ENCODE measurements around the gene EPS8.

The EPS8 gene

GRCh38 chr12:15646581-15646980 is 142.6 kb downstream of the EPS8 start:
- H3K9me2 ChIP-seq (replicated peaks; ENCODE audit: low read depth, low read length) = no peaks in the 10 kb centered on the region
- no peak for TF ChIP-seq CTCF (conservative IDR thresholded peaks at IDR 0.05; ENCODE audit: low read length)
- no peak for TF ChIP-seq EZH2phosphoT487 (IDR thresholded peaks at IDR 0.05; ENCODE audit: borderline replicate concordance)
- no peaks in the 10 kb centered on the region for H4K20me1 ChIP-seq (ENCODE audit: insufficient read depth, low read length, poor library complexity, severe bottlenecking)
- no peaks in the 10 kb centered on the region for H3K27me3 ChIP-seq (ENCODE audit: insufficient read depth, low read length, poor library complexity, severe bottlenecking)
- no peaks in the 10 kb centered on the region for H3K36me3 ChIP-seq (ENCODE audit: insufficient read depth, low read length)
- peaks cover 12% of the 10 kb centered on the region for H3K4me1 ChIP-seq (ENCODE audit: insufficient read depth, low read length, poor library complexity, severe bottlenecking)
- H3K9ac ChIP-seq (ENCODE audit: low read depth, low read length, poor library complexity, severe bottlenecking) = no peak overlapping the region
- no peak overlapping the region for H3K4me2 ChIP-seq (ENCODE audit: low read depth, low read length, poor library complexity, severe bottlenecking)
- H3F3A ChIP-seq (ENCODE audit: low read depth) = no peaks in the 10 kb centered on the region
- H3K9me3 ChIP-seq (ENCODE audit: insufficient read depth, low read depth, low read length) = no peaks in the 10 kb centered on the region
- H3K4me3 ChIP-seq (ENCODE audit: low read length, poor library complexity, severe bottlenecking) = no peak overlapping the region
- H3K79me2 ChIP-seq (ENCODE audit: insufficient read depth, low read length) = no peaks in the 10 kb centered on the region
- no peak overlapping the region for H2AFZ ChIP-seq (ENCODE audit: low read length)

GRCh38 chr12:15644700-15645099 is 144.5 kb downstream of the EPS8 start:
- TF ChIP-seq EZH2phosphoT487 (IDR thresholded peaks at IDR 0.05; ENCODE audit: borderline replicate concordance) (no peak), CTCF (conservative IDR thresholded peaks at IDR 0.05; ENCODE audit: low read length) (no peak)
- Histone ChIP-seq H3F3A (ENCODE audit: low read depth) (no peaks in the 10 kb centered on the region), H3K4me1 (ENCODE audit: insufficient read depth, low read length, poor library complexity, severe bottlenecking) (no peaks in the 10 kb centered on the region), H3K9ac (ENCODE audit: low read depth, low read length, poor library complexity, severe bottlenecking) (no peak overlapping the region), H4K20me1 (ENCODE audit: insufficient read depth, low read length, poor library complexity, severe bottlenecking) (no peaks in the 10 kb centered on the region), H3K79me2 (ENCODE audit: insufficient read depth, low read length) (no peaks in the 10 kb centered on the region), H3K4me2 (ENCODE audit: low read depth, low read length, poor library complexity, severe bottlenecking) (no peak overlapping the region), H3K27me3 (ENCODE audit: insufficient read depth, low read length, poor library complexity, severe bottlenecking) (no peaks in the 10 kb centered on the region), H3K9me2 (replicated peaks; ENCODE audit: low read depth, low read length) (no peaks in the 10 kb centered on the region), H3K36me3 (ENCODE audit: insufficient read depth, low read length) (no peaks in the 10 kb centered on the region), H2AFZ (ENCODE audit: low read length) (no peak overlapping the region), H3K4me3 (ENCODE audit: low read length, poor library complexity, severe bottlenecking) (no peak overlapping the region), H3K9me3 (ENCODE audit: insufficient read depth, low read depth, low read length) (no peaks in the 10 kb centered on the region)

GRCh38 chr12:15638231-15638630 is 151.0 kb downstream of the EPS8 start:
- Histone ChIP-seq H3K9ac (ENCODE audit: low read depth, low read length, poor library complexity, severe bottlenecking) (no peak overlapping the region), H3K4me2 (ENCODE audit: low read depth, low read length, poor library complexity, severe bottlenecking) (no peak overlapping the region), H3K79me2 (ENCODE audit: insufficient read depth, low read length) (no peaks in the 10 kb centered on the region), H3K9me3 (ENCODE audit: insufficient read depth, low read depth, low read length) (no peaks in the 10 kb centered on the region), H3K9me2 (replicated peaks; ENCODE audit: low read depth, low read length) (no peaks in the 10 kb centered on the region), H3K36me3 (ENCODE audit: insufficient read depth, low read length) (no peaks in the 10 kb centered on the region), H2AFZ (ENCODE audit: low read length) (no peak overlapping the region), H3K27me3 (ENCODE audit: insufficient read depth, low read length, poor library complexity, severe bottlenecking) (no peaks in the 10 kb centered on the region), H3K4me3 (ENCODE audit: low read length, poor library complexity, severe bottlenecking) (no peak overlapping the region), H3K4me1 (ENCODE audit: insufficient read depth, low read length, poor library complexity, severe bottlenecking) (peaks cover 5% of the 10 kb centered on the region), H4K20me1 (ENCODE audit: insufficient read depth, low read length, poor library complexity, severe bottlenecking) (no peaks in the 10 kb centered on the region), H3F3A (ENCODE audit: low read depth) (no peaks in the 10 kb centered on the region)
- no peak for TF ChIP-seq EZH2phosphoT487 (IDR thresholded peaks at IDR 0.05; ENCODE audit: borderline replicate concordance)
- no peak for TF ChIP-seq CTCF (conservative IDR thresholded peaks at IDR 0.05; ENCODE audit: low read length)
